Kidney glomerular epithelial cell (primary cell): ENCODE results near the gene SALL1.

ENCODE experiments used
- DNase-seq: peaks from one replicate; lab custom pipeline; 2025; lab: John Stamatoyannopoulos, UW

The SALL1 gene

DNA sequence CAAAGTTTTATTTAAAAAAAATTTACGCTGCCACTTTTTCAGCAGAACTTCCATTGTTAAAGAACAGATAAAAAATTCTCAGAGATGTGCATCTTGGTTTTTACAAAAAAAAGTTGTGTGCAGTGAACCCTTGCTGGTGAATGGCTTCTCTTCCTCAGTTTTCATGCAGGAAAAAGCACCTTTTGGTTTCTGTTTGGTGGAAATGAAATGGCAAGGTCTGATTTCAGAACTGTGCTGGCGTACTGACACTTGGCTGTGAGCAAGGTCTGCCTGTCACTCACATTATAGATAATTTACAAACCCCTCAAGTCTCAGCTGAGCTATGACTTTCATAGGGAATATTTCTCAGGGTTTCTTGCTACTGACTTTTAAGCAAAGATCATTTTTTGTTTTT lies 5.7 kb upstream of the SALL1 start:
- no peak for DNase-seq

DNA sequence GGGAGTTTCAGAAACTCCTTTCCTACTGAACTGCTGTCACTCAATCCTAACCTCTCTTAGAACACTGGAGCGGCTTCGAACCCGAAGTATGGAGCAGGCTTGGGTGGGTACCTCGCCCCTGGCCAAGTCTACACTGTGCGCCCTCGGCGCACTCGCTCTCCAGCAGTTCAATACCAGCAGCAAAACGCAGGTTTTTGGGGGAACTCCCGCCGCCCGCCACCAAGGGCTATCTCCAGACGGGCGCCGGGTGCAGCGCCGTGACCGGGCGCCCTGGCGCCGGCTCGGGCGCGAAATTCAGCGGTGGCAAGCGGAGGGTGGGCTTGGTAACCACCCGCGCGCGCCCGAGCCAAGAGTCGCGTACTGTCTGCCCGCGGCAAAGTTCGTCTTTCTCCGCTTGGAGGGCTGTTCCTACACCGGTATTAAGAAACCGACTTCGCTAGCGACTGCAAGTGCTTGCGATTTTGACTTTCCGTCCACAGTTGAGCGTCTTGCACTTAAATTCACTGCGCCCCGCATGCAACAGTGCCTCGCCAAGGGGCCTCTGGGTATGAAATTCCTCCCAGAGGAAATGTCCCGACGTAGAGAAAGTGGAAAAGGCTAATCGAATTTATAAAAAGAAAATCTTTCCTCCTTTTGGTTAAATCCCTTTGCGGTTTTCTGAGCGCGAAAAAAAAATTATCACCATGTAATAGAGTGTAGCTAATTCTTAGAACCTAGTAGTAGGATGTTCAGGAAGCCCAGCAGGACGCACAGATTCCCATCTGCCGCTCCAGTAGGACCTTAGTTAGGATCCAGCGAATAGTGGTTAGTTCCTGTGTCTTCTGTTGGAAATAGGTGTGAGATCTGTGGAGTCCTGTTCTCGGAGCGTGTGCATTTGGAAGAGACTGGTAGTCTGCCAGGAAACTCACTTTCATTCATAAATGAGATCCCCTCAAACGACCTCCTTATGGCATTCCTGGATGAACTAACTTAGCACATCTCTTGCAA lies 5.0 kb upstream of the SALL1 start:
- peak; percentile 62 for DNase-seq

DNA sequence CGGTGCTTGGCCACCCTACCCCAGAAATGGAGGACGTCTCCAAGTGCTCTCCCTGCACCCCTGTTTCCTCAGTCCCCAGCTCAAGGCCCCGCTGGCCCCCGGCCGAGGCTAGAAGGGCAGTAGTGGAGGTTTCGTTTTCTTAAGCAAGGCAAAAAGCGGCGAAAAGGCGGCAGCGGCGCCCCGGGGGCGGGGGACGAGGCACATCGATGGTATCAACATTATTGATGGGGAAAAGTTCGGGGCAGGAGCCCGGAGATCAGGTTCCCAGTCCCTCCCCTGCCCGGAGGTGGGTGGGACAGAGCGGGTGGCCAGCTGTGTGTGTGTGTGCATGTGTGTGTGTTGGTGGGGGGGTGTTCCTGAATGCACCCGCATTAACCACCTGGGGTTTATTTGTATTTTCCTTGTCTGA lies 4.1 kb upstream of the SALL1 start:
- DNase-seq = no peak

DNA sequence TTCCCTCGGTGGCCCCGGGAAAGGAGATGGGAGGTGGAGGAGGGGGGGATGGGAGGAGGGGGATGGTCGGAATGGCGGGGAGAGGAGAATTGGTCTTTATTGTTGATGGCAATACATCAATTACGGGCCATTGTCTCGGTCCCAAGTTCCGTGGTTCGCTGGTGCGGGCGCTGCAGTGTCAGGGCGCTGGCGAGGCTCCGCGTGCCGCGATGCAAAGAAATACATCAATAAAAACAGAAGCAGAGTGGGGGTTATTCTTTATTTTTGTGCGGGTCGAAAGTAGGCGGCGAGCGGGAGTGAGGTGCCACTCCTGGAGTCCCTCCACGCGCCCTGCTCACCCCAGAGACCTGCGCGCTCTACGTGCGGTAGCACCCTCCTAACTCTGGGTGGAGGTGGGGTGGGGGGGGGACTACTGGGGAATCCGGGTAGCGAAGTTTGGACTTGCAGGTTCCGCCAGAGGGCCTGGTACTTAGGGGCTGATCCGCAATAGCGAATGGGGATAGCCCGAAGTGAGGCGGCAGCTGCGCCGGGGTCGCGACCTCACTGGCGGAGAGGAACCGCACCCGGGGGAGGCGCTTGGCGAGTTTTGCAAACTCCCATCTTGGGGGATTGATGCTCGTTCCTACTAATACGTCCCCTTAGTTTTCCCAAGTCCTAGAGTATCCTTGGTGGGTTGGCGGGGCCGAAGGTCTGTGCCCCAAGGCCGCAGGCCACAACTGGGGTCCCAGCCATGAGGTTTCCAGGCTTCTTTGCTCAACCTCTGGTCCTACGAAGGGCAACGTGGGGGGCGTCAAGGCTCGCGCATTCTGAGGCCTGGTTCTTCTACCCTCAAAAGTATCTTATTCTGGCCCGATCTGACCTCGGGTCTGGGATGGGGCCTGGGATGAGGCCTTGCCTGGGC lies 3.5 kb upstream of the SALL1 start:
- no peak for DNase-seq

DNA sequence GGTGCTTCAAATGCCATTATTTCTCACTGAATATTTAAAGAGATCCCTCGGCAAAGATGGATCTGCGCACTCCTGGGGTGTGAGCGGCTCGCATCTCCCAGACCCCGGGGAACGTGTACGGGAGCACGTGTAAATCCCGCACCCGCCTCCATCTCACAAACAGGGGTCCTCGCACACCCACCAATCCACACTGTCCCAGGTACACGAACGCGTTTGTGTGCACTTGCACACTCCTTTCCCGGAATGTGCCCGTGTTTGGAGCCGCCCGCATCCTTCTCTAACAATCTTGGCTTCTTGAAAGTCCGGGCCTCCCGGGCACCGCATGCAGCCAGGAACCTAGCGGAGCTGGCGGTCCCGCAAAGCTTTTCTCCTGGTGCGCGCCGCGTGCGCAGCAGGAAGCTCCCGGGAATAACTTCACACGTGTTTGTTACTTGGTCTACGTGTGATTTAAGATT lies 2.5 kb upstream of the SALL1 start:
- DNase-seq = no peak

DNA sequence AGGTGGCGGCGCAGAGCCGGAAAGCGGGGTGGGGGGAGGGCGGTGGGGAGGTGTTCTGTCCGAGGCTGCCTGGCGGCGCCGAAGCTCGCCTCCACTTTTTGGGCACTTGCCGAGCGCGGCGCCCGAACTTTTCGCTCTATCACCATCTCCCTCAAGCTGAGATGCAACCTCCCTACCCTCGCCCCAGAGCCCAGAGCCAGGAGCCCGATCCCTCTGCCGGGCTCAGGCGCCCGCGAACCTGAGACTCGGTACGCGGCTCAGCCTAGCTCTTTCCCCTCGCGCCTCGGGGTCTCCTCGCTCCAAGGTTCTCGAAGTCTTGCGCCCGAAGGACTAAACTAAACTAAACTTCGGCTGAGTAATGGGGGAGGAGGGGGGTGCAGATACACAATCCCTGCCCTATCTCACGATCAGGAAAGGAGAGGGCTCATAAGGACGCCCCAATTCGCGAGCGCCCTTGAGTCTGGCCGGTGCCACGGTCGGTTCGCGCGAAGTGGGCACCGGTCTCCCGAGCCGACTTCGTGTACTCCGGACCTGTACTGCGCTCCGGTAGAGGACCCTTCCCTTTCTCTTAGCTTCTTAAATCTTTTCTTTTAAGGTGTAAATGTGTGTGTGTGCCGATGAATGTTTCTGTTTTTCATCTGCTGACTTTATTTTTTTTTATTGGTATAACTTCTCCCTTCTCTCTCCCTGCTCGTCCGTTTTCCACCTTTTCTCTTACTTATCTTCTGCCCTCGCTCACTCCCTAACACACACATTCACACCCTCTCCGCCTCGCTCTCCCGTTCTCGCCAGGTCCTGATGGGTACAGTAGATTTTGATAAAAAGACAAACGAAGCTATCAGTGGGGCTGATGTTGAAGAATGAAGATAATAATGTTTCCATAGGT lies 1.9 kb upstream of the SALL1 start:
- peak; percentile 66 for DNase-seq

DNA sequence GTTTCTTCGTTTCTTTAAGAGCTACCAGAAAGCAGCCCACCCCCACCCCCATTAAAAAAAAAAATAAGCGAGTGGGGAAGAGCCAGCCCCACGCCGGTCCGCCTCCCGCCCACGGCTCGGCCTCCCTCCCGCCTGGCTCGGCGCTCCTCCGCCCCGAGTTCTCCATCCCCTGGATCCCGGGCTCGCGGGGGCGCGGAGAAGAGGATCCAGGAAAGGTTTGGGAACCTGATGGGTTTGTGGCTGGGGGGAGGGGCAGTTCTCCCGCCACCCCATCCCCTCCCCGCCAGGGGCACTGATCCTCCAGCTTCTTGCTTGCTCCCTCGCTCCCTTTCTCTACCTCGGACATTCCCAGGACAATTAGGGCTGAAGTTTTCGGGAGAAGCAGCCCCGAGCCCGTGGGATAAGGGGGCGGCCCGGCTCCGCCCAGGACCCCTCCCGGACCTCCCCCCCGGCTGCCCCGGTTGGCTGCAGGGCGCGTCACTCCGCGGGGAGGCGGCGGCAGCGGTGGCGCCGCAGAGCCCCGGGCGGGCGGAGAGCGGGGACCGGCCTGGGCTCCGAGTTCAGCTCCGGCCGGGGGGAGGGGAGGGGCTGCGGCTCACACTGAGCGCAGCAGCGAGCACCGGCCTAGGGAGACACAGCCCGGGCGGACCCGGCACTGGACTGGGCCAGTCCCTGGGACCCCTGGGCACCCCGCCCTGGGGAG lies 1.0 kb upstream of the SALL1 start:
- peak; percentile 80 for DNase-seq

DNA sequence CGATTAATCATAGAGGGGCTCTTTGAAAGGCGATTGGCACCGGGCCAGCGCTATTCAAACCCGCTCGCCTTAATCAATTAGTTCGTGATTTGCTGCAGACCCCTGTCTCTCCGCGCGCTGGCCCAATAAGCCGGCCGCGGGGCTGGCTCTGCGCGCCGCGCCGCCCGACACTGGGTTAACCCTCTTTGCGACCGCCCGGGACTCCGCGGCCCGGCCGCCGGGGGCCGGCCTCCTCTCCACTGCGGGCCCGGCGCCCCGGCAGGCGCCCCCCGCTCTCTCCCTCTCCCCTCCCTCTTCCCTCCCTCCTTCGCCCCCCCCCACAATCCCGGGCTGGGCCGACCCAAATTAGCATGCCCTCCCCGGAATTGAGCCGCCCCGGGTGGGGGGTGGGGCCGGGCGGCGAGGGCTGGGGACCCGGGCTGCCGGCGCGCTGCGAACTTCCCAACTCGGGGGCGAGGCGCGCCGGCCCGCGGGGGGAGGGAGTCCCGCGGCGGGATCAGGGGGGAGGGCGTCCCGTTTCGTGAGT lies 428 bp upstream of the SALL1 start:
- peak; percentile 68 for DNase-seq

DNA sequence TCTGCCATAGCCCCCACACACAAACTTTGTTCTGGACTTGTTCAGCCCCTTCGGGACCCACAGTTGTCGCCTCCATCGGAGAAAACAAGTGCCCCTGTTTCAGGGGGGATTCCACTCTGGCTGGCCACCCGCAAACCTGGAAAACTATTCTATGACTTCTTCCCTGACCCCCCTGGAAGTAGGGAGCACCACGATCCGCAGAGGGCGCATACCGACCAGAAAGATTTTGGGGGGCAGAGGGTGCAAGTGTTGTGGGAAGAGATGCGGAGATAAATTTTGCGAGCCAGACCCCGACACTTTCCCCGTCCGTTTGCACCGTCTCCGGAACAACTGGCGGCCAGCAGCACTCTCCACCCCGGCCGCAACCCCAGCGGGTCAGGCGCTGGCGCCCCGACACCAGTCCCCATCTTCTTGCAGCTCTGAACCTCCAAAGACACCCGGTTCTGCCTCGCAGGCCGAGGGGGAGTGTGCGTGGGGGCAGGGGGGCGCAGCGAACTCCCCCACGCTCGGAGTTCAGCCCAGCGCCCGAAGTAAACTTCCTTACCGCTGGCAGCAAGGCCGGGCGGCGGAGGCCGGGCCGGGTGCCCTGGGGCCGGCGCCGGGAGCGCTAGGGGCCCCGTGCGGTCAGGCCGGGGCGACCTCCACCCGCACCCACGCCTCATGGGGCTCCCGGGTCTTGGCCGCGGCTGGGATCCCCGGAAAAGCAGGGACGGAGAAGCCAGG lies 744 bp downstream of the SALL1 start:
- DNase-seq = no peak

DNA sequence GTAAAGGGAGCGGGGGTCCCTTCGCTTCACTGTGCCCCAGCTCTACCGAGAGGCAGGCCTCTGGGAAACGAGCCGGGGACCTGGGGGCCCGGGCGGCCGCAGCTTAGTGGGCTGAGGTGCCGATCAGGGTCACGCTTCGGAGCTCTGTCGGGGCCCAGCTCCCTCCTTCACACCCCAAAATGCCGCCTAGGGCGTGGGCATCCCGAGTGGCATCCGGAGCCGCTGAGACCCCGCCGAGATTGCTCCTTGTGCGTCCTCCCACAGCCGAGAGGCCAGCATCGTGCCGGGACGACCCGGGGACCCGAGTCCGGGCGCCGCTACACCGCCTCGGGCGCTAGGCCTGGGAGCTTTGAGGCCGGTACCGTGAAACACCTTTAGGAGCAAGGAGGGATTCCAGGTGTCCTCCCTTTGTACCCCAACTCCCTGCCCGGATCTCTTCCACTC lies 1.3 kb downstream of the SALL1 start:
- DNase-seq = no peak

DNA sequence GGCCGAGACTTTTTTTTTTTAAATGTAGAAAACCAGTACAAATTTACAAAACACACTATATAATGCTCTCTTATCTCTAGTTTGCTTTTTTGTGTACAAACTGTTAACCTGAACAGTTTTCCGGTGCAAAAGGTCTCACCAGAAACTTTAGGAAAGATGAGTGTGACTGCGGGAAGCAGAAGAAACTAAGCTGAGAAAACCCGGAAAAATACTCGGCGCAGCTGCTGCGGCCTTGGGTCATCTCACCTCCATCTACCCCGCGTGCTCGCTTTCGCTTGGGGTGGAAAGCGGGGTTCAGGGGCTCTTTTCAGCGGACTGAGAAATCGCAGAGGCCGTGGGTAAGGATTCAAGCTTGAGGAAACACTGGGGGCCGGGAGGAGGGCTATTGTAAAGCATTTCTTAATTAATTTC lies 1.8 kb downstream of the SALL1 start:
- DNase-seq = no peak

DNA sequence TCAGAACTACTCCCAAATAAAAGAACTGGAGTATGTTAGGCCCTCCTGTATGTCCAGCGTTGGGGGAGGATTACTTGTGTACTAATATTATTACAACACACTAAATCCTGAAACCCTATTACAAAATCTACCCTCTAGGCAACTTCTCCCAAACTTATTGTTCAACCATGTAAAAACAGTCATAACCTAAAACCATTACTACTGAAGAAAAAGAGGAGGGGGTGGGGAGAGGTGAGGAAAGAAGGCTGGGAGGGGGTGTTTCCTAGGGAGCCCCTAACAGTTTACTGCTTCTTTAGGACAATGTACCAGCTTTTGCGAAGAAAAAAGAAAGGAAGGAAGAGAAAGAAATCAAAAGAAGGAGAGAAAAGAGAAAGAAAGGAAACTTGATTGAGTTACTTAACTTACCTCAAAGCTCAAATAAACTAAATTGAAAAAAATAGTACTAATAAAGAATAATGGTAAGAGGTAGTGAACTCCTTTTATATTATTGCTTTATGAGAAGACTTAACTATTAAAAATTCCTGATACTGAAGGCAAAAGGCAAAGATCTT lies 2.3 kb downstream of the SALL1 start:
- DNase-seq = peak; percentile 42

DNA sequence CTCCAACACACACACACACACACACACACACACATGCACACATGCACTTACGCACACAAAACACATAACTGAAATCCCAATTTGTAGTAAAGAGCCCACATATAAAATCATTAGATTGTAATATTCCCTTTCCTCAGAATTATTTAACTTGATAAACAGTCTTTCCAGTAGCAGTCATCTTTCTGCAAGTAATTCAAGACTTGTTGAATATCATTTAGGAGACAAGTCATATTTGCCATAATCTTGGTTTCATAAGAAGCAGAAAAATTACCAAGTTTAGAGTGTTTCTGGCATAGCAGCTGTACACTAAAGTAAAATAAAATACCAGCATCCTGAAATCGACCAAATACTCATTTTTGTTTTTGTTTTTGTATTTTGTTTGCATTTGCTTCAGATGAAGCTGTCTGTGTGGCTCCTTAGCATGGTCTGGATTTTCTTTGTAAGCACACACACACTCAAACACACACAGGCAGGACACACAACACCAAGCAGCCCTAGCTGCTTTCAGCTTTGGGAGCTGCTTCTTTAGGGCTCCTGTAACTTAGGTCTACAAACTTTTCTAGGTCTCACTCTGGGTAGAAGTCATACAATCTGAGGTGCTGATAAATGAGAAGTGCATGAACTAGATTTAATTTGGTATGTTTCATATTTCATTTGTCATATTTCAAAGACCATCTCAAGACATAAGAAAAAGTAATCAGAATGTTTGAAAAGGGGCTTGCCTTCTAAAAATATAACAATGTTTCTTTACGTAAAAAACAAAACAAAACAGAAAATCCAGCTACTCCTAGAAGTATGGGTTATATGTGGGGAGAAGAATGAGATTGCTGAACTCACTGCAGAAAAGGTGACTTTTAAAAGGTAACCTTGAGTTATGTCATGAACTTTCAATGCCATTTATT lies 3.0 kb downstream of the SALL1 start:
- DNase-seq = no peak

DNA sequence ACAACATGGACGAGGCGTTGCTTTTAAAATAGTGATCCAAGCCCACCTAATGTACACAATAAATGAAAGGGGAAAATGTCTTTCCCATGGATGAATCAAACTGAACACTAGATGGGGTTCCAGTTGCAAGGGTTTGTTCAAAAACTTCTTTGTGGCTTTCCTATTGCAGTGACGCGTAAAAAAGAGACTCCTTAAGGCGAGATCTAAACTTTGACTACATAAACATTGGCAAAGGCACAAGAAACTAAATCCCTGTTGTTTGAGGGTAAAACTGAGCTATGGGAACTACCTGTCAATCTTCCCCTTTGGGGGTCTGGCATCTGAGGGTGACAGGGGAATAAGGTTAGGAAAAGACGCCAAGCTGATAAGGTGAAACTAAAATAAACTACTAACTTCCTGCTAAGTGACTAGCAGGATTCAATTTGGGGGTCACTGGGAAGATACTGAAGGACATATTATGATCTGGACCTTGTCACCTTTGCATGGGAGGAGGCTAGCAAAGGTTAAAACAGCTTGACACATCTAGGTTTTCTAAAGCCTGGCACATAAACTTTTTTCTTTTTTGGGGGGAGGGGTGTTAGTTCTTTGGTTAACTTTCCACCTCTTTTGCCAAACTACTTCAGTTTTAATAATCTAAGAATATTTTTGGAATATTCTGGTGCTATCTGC lies 4.7 kb downstream of the SALL1 start:
- peak; percentile 33 for DNase-seq

DNA sequence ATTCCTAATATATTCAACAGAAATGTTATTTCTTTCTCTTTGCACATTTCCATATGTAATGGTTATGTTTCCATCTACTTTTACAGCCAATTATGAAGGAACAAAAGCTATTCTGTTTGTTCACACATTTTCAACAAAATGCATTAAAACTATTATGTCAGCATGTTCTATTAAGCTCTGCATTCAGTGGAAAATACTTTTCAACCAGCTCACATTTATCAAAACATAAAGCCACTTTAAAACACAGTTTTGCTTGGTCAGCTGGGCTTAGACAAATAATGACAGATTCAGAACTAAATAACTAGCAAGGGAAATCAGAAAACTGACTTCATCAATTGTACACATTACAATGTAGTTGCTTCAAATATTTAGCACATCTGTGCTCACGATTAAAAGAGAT lies 6.9 kb downstream of the SALL1 start:
- DNase-seq = peak; percentile 45

DNA sequence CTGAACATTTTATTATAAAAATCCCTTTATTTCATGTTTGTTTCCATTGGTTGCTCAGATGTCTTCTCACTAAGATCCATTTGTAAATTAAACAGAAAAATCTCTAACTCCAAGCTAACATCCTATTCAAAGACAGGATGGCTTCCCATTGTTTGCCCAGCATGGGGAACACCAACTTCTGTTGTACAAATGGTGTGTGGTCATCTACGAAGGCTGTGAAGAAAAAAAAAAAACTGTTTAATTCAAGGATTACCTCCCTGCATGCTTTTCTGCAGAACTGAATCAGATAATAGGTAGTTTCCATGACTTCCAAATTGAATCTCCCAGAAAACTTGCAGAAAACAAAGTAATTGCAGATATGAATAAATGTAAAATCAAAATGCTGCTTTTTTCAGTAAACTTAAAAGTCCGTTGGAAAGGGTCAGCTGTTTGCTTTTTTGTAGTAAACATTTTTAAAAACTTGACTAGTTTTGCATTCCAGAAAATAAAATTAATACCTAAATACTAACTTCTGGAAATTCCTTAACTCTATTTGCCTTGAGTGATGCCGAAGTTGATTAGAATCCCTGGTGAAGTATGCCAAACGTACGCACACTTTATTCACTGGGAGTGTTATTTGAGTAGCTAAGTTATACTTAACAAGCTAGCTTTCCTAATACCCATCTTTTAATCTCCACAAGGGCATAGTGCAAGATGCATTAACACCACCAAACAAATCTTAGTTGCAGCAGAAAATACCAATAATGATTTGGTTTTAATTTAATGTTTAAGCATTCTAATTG lies 7.7 kb downstream of the SALL1 start:
- DNase-seq = no peak

DNA sequence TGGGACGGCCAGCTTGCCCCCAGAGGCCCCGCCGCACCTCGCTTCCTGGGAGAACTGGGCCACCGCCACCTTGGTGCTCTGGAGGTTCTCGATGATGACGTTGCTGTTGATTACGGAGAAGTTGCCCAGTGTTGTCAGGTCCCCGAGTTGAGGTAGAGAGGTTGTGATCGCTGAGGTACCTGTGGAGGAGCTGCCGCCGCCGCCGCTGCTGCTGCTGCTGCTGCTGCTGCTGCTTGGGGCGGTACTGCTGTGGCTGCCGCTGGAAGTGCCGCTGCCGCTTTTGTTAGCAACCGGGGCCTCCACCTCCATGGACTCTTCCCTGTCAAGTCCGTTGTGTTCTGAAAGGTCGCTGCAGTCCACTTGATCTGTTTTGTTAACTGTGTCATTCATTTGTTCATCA lies 9.5 kb downstream of the SALL1 start:
- no peak for DNase-seq
